HG02840 (cell line): ENCODE results near the gene PCK1.
"Not testable (repeated sequence)": the region's sequence is repeated elsewhere in the genome, so short reads cannot be mapped to it uniquely, and the experiment has no call there.

Experiments
- ATAC-seq: cut with Tn5 transposase; IDR thresholded peaks from one replicate; pipeline ENCODE4 v1.9.1; 2021; ENCODE audit warnings: mild to moderate bottlenecking, moderate library complexity, moderate number of reproducible peaks; ENCODE audit not compliant: unreplicated experiment, low FRiP score

Gene PCK1

DNA sequence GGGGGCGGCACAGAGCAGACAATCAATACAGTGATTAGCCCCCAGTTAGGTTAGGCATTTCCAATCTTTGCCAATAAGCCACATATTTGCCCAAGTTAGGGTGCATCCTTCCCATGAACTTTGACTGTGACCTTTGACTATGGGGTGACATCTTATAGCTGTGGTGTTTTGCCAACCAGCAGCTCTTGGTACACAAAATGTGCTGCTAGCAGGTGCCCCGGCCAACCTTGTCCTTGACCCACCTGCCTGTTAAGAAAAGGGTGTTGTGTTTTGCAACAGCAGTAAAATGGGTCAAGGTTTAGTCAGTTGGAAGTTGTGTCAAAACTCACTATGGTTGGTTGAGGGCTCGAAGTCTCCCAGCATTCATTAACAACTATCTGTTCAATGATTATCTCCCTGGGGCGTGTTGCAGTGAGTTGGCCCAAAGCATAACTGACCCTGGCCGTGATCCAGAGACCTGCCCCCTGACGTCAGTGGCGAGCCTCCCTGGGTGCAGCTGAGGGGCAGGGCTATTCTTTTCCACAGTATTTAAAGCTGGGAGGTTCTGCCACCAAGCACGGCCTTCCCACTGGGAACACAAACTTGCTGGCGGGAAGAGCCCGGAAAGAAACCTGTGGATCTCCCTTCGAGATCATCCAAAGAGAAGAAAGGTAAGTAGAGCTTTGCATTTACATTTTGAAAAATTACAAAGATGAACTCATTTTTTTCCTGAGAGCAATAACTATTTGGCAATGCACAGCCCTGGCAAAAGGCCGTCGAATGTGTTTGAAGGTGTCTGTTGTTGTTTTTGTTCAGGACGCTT is at the start of gene PCK1:
Gene PCK1, plus strand, starts transcription at position 557 of the 802 bp plus-strand sequence. CDS start 302 bp downstream, outside the sequence.
- ATAC-seq: no peak

DNA sequence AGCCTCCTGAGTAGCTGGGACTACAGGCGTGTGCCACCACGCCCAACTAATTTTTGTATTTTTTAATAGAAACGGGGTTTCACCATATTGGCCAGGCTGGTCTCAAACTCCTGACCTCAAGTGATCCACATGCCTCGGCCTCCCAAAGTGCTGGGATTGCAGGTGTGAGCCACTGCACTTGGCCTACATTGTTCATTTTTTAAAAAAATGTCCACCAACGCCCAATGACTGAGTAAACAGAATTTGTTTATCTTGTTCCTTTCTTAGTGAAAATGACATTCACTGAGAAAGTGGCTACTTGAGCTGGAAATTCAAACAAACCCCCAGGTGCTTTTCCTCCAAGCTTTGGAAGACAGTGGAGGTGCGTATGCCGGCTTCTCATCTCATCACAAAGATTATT is 49.2 kb upstream of the PCK1 start:
- not testable (repeated sequence) for ATAC-seq

DNA sequence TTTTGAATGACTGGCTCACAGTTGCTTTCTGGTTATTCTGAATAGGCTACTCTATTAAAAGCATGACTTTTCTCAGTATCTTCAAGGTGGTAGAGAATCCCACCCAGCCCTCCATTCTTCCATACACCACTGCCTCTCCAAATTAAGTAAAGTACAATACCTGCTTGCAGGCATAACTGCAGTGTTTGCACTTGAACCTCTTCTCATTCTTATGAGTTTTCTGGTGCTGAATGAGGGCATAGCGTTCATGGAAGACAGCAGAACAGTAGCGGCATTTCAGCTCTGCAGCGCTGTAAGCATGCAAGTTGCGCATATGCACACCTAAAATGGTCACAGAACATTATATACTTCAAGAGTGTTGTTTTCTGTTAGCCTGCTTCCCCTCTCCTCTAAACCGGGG is 48.5 kb upstream of the PCK1 start:
- no peak for ATAC-seq

DNA sequence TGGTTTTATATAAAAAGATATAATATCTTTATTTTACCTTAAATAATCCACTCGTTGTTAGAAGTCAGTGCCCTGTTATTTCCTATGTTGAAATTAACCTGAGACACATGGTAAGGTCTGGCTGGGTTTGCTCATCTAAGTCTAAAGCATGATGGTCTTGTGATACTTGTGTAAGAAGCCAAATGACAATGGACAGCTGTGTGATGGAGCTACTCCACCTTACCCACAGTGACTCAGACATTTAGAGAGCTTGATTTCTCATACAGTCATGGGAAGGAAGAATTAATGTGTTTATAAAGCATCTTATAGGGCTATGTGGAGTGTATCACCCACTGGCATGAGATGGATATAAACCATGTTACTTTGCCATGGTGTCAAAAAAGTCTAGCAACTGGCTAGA is 47.7 kb upstream of the PCK1 start:
- ATAC-seq: no peak

DNA sequence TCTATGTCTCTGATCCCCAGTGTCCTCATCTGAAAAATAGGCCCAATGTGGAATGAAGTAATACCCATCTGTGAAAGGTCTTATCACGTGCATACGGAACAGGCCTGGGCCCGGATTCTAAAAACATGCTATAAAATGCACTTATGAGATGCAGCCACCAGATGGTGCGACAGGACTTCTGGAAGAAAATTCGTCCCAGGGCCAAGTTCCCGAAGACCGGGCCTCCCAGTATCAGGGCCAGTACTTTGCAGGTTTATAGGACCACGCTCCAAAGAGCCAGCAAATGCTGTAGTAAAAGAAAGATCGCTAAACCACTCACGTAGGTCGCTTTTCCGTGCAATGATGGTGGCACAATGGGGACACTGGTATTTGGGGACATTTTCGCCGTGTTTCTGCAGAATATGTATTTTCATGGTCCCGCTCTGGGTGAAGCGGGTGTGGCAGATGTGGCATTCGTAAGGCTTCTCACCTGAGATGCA is 46.6 kb upstream of the PCK1 start:
- ATAC-seq: no peak

DNA sequence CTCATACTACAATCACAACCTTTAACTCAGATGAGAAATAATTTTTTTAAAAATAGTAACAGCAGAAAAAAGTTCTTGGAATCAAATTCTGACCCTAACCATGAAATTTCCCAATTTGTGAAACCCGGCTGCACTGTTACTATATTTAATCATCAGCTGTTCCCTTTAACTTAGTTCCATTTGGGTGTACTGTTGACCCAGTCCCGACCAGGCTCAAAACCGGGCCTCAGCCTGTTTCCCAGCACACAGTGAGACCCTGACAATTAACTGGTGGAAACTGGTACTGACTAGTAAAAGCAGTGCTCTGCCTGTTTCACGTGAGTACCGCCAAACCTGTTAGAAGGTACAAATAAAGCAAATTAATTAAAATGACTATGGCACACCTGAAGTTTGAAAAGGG is 43.0 kb upstream of the PCK1 start:
- ATAC-seq: no peak

DNA sequence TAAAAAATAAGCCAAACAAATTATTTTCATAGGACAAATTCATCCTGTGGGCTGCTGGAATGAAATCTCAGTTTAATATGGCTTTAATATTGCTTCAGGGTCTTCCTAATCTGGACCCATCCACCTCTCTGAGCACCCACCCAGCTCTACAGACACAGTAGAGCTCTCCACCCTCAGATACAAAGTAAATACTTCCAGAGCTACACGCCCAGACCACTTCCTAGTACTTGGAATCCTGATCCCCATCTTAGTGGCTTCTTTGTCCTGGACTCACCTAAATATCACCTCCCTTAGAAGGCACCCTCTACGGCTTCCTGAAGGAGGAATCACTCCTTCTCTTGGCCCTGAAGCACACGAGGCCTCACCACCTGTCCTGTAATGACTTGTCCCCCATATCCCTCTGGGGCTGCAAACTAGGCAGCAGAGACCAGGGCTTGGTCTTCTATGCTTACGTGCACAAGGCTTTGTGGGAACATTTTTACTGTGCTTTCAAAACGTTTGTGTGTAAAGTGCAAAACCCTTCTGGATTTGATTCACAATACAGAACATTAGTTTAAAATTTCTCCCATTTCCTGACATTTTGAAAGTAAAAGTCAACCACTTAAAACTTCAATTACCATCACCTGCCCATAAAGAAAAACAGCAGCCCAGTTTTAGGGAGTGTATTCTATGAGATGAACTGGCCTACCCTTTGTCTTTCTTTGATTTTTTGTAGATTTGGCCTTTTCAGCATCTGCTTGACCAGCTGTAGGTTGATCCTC is 38.4 kb upstream of the PCK1 start:
- ATAC-seq: no peak

DNA sequence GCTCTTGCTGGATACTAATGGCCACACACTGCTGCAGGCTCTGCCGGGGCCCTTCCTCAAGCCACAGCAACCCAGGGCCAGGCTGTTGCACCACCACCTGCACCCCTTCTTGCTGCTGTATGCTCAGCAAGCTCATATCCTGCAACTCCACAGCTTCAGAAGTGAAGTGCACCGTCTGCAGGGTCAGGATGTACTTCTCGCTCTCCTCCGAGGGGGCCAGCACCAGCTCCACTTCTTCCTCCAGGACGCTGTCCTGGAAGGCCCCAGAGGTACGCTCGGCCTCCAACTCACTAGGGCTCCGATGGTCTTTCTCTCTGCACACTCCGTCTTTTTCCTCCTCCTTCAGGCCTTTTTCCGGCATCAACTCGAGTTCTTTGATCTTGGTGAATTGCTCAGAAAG is 37.1 kb upstream of the PCK1 start:
- no peak for ATAC-seq

DNA sequence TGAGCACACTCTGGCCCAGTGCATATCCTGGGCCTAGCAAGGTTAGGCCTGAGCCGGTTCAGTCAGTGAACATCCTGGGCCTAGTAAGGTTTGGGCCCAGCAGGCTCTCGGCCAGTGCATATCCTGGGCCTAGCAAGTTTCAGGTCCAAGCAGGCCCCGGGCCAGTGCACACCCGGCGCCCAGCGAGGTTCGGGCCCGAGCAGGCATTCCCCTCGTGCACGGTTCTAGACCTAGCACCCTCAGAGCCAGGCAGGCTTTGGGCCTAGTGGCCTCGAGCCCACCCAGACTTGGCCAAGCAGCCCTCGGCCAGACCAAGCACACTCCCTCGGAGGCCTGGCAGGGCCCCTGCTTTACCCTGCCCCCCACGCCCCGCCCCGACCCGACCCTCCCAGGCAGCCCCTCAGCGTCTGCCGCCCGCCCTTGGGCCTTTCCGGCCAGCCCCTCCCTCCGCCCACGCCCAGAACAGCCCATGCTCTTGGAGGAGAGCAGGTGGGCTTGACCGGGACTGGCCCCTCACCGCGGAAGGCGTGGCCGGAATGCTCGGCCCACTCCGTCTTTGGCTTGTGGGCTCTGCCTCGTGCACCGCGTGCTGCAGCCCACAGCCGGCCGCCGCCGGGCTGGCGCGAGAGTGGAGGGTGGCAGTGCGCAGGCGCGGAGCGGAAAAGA is 36.3 kb upstream of the PCK1 start, which contains the start of gene CTCFL:
Gene CTCFL, minus strand, starts transcription at position 630 of the 666 bp plus-strand sequence. CDS start 935 bp downstream, outside the sequence.
- ATAC-seq: no peak

DNA sequence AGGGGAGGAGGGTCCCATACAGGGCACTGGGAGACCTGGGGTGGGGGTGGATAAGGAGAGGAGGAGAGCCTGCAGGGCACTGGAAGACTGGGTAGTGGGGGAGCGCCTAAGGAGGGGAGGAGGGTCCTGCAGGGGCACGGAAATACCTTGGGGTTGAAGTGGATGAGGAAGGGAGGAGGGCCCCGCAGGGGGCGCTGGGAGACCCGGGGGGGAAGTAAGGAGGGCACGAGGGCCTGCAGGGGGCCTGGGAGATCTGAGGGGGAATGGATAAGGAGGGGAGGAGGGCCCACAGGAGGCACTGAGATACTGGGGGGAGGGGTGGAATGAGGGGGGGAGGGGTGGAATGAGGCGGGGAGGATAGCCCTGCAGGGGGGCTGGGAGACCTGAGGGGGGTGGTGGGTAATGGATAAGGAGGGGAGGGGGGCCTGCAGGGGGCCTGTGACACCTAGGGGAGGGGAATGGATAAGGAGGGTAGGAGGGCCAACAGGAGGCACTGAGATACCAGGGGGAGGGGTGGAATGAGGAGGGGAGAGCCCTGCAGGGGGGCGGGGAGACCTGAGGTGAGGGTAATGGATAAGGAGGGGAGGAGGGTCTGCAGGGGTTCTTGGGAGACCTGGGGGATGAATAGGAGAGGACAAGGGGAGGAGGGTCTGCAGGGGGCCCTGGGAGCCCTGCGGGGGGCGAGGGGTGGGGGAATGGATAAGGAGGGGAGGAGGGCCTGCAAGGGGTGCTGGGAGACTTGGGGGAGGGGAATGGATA is 35.4 kb upstream of the PCK1 start:
- ATAC-seq: no peak

DNA sequence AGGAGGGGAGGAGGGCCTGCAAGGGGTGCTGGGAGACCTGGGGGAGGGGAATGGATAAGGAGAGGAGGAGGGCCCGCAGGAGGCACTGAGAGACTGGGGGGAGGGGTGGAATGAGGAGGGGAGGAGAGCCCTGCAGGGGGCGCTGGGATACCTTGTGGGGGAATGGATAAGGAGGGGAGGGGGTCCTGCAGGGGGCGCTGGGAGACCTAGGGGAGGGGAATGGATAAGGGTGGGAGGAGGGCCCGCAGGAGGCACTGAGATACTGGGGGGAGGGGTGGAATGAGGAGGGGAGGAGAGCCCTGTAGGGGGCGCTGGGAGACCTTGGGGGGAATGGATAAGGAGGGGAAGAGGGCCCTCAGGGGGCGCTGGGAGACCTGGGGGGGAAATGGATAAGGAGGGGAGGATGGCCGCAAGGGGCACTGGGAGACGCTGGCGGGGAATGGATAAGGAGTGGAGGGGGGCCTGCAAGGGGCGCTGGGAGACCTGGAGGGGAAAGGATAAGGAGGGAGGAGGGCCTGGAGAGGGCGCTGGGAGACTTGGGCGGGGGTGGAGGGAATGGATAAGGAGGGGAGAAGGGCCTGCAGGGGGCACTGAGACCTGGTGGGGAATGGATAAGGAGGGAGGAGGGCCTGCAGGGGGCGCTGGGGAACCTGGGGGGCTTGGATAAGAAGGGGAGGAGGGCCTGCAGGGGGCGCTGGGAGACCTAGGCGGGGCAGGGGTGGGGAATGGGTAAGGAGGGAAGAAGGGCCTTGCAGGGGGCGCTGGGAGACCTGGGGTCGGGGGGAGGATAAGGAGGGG is 34.6 kb upstream of the PCK1 start:
- ATAC-seq: no peak

DNA sequence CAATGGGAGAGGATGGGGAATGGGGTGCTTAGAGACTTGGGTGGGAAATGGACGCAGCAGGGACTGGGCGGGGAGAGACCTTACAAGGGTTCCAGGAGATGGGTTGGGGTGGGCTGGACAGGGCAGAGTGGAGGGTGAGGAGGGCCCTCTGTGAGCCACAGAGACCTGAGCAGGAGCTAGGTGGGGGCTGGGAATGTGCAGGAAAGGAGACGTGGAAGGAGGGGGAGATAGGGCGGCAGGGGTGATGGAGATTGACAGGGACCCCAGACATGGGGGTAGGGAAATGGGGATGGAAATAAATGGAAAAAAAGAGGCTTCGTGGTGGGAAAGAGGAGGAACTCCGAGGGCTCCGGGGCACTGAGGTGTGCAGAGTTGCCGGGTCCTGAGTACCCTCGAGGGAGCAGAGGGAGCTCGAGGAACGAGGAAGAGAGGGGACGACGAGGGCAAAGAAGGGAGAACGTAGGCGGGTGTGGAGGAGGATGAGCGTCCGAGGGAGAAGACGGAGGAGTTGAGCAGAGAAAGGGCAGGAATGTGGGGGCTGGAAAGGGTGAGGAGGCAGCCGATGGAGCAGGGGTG is 33.9 kb upstream of the PCK1 start:
- no peak for ATAC-seq

DNA sequence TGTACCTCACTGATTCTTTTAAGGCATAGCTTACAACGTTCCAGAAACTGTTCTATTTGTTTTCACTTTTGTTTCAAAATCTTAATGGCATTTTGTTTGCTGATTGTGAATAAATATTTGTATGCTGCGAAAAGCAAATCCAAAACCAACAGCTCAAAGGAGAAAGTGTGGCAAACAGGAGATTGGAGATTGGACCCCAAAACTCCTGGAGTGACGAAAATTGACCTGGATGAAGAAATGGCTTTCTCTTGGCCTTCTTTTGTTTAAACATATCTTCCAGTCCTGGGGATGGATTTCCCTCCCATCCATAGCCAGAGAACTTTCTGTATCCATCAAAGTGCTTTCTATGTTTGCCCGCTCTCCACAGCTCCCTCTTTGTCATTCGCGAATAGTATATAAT is 33.2 kb upstream of the PCK1 start:
- ATAC-seq: no peak

DNA sequence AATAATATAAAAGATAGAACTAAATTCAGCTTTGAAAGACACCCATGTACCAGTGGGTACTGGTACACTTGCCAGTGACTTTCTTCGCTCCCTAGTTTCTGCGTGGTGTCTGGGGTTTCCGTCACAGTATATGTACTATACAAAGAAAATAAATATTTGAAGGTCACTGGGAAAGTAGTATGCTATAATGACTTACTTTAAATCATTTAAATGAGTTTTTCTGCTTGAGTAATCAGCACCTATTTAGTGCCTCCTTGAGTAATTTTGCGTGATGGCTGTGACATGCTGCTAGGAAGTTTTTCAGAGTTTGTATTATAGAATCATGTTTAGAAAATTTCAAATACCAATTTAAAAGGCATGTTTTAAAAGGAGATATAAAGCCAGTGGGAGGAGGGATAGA is 32.8 kb upstream of the PCK1 start:
- no peak for ATAC-seq

DNA sequence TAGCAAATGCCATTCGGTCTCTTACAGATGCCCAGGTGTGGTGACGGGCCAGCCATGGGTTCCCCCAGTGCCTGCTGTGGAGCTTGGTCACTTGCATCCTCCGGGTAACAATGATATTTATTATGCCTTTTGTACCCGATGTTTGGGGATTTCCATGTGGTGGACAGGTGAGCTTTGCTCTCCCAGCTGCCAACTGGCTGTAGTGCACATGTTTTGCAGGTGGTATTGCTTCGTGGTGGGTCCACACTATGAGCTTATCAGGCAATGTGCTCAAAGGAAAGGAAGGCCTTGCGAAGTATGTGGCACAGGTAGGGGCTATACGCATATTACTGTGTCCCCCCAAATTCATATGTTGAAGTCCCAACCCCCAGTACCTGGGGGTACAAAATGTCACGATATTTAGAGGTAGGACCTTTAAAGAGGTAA is 31.7 kb upstream of the PCK1 start:
- ATAC-seq: no peak

DNA sequence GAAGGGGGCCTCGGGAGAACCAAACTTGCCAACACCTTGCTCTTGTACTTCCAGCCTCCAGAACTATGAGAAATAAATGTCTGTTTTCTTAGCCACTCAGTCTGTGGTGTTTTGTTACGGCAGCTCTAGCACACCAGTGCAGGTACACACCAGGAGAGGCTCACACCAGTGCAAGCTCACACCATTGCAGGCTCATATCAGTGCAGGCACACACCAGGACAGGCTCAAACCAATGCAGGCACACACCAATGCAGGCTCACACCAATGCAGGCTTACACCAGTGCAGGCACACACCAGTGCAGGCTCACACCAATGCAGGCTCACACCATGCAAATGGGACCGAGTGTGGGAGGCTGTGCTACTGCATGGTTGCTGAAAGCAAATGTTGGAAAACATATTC is 31.1 kb upstream of the PCK1 start:
- no peak for ATAC-seq

DNA sequence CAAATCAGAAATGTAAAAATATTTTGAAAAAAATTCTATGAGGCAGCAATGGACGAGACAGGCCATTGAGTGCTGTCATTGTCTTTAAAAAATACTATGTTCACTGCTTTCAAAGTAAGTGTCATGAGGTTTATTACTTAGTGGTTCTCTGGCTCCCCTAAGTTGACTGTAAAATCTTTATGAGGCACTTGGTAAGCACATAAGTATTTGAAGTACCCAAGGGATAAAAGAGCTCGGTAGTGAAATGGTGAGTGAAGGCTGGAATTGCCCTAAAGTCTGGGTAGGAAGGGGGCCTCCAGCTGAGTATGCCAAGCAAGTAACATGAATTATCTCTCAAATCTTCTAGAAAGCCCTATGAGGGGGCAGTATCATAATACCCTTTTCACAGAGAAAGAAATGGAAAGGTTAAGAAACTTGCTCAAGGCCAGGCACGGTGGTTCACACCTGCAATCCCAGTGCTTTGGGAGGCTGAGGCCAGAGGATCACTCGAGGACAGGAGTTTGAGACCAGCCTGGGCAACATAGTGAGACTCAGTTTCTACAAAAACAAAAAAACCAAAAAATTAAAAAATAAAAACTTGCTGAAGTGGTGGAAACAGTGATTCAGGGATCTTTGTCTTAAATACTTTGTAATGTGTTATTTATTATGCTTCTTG is 30.5 kb upstream of the PCK1 start:
- ATAC-seq: no peak

DNA sequence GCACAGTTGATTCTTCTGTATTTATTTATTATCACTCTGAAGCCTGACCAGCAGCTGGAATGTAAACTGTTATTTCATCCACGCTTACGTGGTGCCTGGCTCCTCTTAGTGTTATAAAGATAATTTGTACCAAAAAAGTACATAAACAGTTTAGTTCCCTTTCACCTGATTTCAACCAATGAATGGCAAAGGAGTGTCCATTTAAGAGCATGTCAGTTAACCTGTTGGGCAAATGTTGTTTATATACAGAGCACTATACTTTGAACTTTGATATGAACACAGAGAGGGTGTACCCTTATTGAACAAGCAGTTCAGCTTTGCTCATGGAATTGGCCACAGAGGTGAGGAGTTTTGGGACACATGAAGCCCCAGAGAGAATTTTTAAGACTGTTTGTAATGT is 28.8 kb upstream of the PCK1 start:
- no peak for ATAC-seq

DNA sequence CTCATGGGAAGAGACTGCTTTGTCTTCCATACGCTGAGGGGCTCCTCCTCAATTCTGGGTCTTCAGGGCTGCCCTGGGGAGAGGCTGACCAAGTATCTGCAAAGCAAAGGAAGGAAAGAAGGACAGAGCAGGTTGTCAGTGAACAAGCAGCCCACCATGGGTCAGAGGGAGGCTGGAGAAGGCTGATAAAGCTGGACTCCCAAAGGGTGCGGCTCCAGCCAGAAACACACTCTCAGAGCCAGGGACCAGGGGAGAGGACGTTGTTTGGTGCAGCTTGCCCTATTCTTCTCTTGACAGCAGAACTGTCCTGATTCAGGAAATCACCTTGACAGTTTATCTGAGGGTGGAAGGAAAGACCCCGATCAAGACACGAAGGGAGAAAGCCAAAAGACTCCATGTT is 25.6 kb upstream of the PCK1 start:
- no peak for ATAC-seq
